ENCODE data around the gene SLC39A3. TPM values are rescaled to one million over a fixed set of nuclear protein-coding genes. Genes with fewer than 3 reads are reported as not detected.

The SLC39A3 gene
- total RNA-seq, 1 experiment from 2014 or later: 39.1 TPM

GRCh38 chr19:2774083-2774679 is 34.4 kb upstream of the SLC39A3 start:
- BruUV-seq (replicated peaks): no TSS peak
- no peaks in the 10 kb centered on the region; the same call in 1 of the 2 replicates for H4K20me1 ChIP-seq (ENCODE audit: insufficient read depth)
- CTCF ChIA-PET: no interaction called here

DNA sequence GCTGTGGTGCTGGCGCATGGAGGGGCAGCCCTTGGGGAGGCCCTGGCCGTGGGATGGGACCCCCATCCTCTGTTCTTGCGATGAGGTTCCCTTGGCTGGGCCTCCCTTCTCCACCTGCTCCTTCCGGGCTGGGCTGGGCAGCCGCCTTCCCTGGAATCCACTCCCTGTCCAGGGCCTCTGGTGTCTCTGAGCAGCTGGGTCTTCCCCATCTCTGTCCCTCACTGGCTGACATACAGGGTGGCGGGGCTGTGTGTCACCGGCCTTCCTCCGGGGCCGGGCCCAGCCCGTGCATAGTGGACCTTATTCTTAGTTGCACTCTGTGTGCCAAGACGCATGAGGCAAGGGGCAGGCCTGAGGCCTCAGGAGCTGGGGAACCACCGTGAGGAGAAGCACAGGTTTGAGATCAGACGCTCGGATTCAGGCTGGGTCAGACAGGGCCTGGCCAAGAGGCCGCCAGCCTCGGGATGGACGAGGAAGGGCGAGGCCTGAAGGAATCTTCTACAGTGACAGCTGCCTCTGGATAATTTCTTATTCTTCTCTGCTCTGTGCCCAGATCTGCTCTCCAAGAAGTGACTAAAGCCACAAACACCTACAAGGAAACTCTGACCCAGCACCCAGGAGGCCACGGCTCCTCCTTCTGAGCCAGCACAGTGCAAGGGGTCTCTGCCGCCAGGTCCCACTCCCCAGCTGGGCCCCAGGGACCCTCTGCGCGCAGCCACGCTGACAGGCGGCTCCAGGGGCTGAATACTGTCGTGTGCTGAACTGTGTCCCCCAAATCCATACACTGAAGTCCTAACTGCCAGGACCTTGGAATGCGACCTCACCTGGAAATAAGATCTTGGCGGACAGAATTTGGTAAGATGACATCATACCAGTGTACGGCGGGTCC is 32.2 kb upstream of the SLC39A3 start:
- ChIA-PET CTCF (no interaction called here), RAD21 (ENCODE audit: low non-redundant PET in 1 of 2, low total read pairs in 2 of 2, uncharacterized antibody in 2 of 2, unreplicated experiment in 2 of 2) (no interaction called here), POLR2A (no interaction called here)
- Histone ChIP-seq H2AFZ (ENCODE audit: low read depth, low read length, poor library complexity, severe bottlenecking) (no peak overlapping the region), H3K4me3 (replicated peaks in 1 of 2; ENCODE audit: low read depth in 1 of 2, low read length in 2 of 2) (no peak overlapping the region), H3K9me3 (ENCODE audit: control insufficient read depth in 1 of 2, insufficient read depth in 1 of 2, low read depth in 1 of 2, low read length in 2 of 2) (no peaks in the 10 kb centered on the region), H3K36me3 (ENCODE audit: control insufficient read depth in 1 of 2, insufficient read depth in 2 of 2, low read length in 2 of 2) (peaks cover 6 to 13% of the 10 kb centered on the region in 2 experiments; a peak in 3 of 4 replicates), H3K79me2 (ENCODE audit: insufficient read depth, low read length) (peaks cover 87% of the 10 kb centered on the region), H3K4me1 (ENCODE audit: control insufficient read depth in 1 of 2, insufficient read depth in 2 of 2, low read length in 2 of 2) (no peaks in the 10 kb centered on the region), H3K9me2 (ENCODE audit: insufficient read depth) (no peaks in the 10 kb centered on the region), H3K4me2 (ENCODE audit: low read length) (no peak overlapping the region), H3K9ac (ENCODE audit: low read length) (no peak overlapping the region), H3K27ac (ENCODE audit: low read depth, low read length) (no peak overlapping the region; the same call in 1 of the 2 replicates), H4K20me1 (ENCODE audit: insufficient read depth) (no peaks in the 10 kb centered on the region; the same call in 1 of the 2 replicates), H3K27me3 (ENCODE audit: insufficient read depth, low read length) (no peaks in the 10 kb centered on the region)
- BruUV-seq (replicated peaks): no TSS peak
- ATAC-seq (no peak), DNase-seq (ENCODE audit: low read depth, low spot score) (no peak)
- no peak for TF ChIP-seq ELF1 (IDR thresholded peaks at IDR 0.05; ENCODE audit: borderline replicate concordance, low read depth)
- intact Hi-C loops (cut with micrococcal nuclease): no loop called here

More at GRCh38 chr19:2774083-2774679, 34.4 kb upstream of the SLC39A3 start:
- Histone ChIP-seq H3K79me2 (ENCODE audit: insufficient read depth, low read length) (peaks cover 90% of the 10 kb centered on the region), H3K4me3 (replicated peaks in 1 of 2; ENCODE audit: low read depth in 1 of 2, low read length in 2 of 2) (no peak overlapping the region), H2AFZ (ENCODE audit: low read depth, low read length, poor library complexity, severe bottlenecking) (no peak overlapping the region), H3K36me3 (ENCODE audit: control insufficient read depth in 1 of 2, insufficient read depth in 2 of 2, low read length in 2 of 2) (peaks cover 5 to 25% of the 10 kb centered on the region in 2 experiments; a peak in 2 of 4 replicates), H3K4me2 (ENCODE audit: low read length) (no peak overlapping the region), H3K4me1 (ENCODE audit: control insufficient read depth in 1 of 2, insufficient read depth in 2 of 2, low read length in 2 of 2) (no peaks in the 10 kb centered on the region), H3K9ac (ENCODE audit: low read length) (no peak overlapping the region), H3K27me3 (ENCODE audit: insufficient read depth, low read length) (no peaks in the 10 kb centered on the region), H3K9me2 (ENCODE audit: insufficient read depth) (no peaks in the 10 kb centered on the region), H3K27ac (ENCODE audit: low read depth, low read length) (no peak overlapping the region), H3K9me3 (ENCODE audit: control insufficient read depth in 1 of 2, insufficient read depth in 1 of 2, low read depth in 1 of 2, low read length in 2 of 2) (no peaks in the 10 kb centered on the region)
- ATAC-seq: no peak
- no peak for DNase-seq (ENCODE audit: low read depth, low spot score)
- RAD21 ChIA-PET (ENCODE audit: low non-redundant PET in 1 of 2, low total read pairs in 2 of 2, uncharacterized antibody in 2 of 2, unreplicated experiment in 2 of 2): no interaction called here
- POLR2A ChIA-PET: no interaction called here
- no peak for TF ChIP-seq RAD21 (IDR thresholded peaks at IDR 0.05; ENCODE audit: low read depth)
- no peak for TF ChIP-seq TCF7L2 (IDR thresholded peaks at IDR 0.05; ENCODE audit: borderline replicate concordance, extremely low read depth, insufficient read depth, insufficient read length)
- TF ChIP-seq SP1 (IDR thresholded peaks at IDR 0.05; ENCODE audit: low read depth): no peak
- no peak for TF ChIP-seq SRF (IDR thresholded peaks at IDR 0.05; ENCODE audit: low read depth)
- TF ChIP-seq, protein P1, sequence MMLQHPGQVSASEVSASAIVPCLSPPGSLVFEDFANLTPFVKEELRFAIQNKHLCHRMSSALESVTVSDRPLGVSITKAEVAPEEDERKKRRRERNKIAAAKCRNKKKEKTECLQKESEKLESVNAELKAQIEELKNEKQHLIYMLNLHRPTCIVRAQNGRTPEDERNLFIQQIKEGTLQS (IDR thresholded peaks at IDR 0.05): no peak
- no peak for TF ChIP-seq ELF1 (IDR thresholded peaks at IDR 0.05; ENCODE audit: borderline replicate concordance, low read depth)
- TF ChIP-seq FOSL1 (IDR thresholded peaks at IDR 0.05; ENCODE audit: low read depth): no peak
- no peak for TF ChIP-seq JUND (IDR thresholded peaks at IDR 0.05)
- TF ChIP-seq CBX3 (IDR thresholded peaks at IDR 0.05; ENCODE audit: low read depth): no peak
- TF ChIP-seq YY1 (IDR thresholded peaks at IDR 0.05; ENCODE audit: extremely low read depth, insufficient replicate concordance, low read depth, low read length): no peak
- intact Hi-C loops (cut with micrococcal nuclease): no loop called here

Data from HCT116 (cell line).